Caco-2 (cell line): ENCODE data around the gene MTM1. TPM values are rescaled to one million over a fixed set of nuclear protein-coding genes. Genes with fewer than 3 reads are reported as not detected.

Experiments used
- BruUV-seq: library from RNA; stranded (reverse); fragments of 400-500 nt; replicated peaks from 2 replicates; lab custom pipeline; 2021; lab: Mats Ljungman, UMichigan
- CTCF ChIA-PET: fragments of 300-600 bp; sonication (Branson Sonifier 250); formaldehyde crosslinking; loops from one replicate; lab custom pipeline; 2022; ENCODE audit warnings: antibody characterized with exemption; lab: Charles Lee
- POLR2A ChIA-PET: fragments of 300-600 bp; sonication (Branson Sonifier 250); formaldehyde crosslinking; loops from one replicate; lab custom pipeline; 2022; ENCODE audit warnings: antibody characterized with exemption; lab: Charles Lee
- DNase-seq, 2 experiments: peaks; one replicate each; pipeline versions ENCODE4 v3.0.0 to v3.0.0-alpha.2; 2020 to 2022
- H3K27me3 ChIP-seq: replicated peaks from 2 replicates; pipeline ENCODE4 v1.6.0; 2011; ENCODE audit warnings: low read length; ENCODE audit not compliant: control insufficient read depth, insufficient read depth
- H3K36me3 ChIP-seq: 2 replicates; pipeline ENCODE4 v1.5.1; 2011; ENCODE audit warnings: low read length; ENCODE audit not compliant: control insufficient read depth, insufficient read depth
- H3K4me1 ChIP-seq: fragments of 250-450 bp; sonication (Bioruptor Pico); 2 replicates; pipeline ENCODE4 v1.5.1; 2020; ENCODE audit warnings: mild to moderate bottlenecking
- H3K4me3 ChIP-seq: 2 replicates; pipeline ENCODE4 v1.5.1; 2011; ENCODE audit warnings: low read depth, mild to moderate bottlenecking, control low read depth, low read length
- H3K9me3 ChIP-seq: fragments of 250-450 bp; sonication (Bioruptor Pico); 2 replicates; pipeline ENCODE4 v1.5.1; 2020; ENCODE audit warnings: mild to moderate bottlenecking, moderate library complexity
- H3K27ac Mint-ChIP-seq: one replicate; pipeline ENCODE4 v1.8.0; 2022; ENCODE audit warnings: mixed read lengths; ENCODE audit not compliant: unreplicated experiment
- H3K27me3 Mint-ChIP-seq: one replicate; pipeline ENCODE4 v1.8.0; 2022; ENCODE audit warnings: mixed read lengths; ENCODE audit not compliant: insufficient read depth, unreplicated experiment
- H3K36me3 Mint-ChIP-seq: one replicate; pipeline ENCODE4 v1.8.0; 2022; ENCODE audit warnings: mild to moderate bottlenecking, mixed read lengths; ENCODE audit not compliant: insufficient read depth, unreplicated experiment
- H3K4me1 Mint-ChIP-seq: one replicate; pipeline ENCODE4 v1.8.0; 2022; ENCODE audit warnings: low read depth, mixed read lengths; ENCODE audit not compliant: unreplicated experiment
- H3K4me3 Mint-ChIP-seq: one replicate; pipeline ENCODE4 v1.8.0; 2022; ENCODE audit warnings: mild to moderate bottlenecking, moderate library complexity, mixed read lengths; ENCODE audit not compliant: unreplicated experiment
- H3K9me3 Mint-ChIP-seq: one replicate; pipeline ENCODE4 v1.8.0; 2022; ENCODE audit warnings: mixed read lengths; ENCODE audit not compliant: unreplicated experiment
- intact Hi-C: fragments of 100-400 bp; cut with micrococcal nuclease; formaldehyde crosslinking; loops from one replicate; pipeline ENCODE4 v1.10.0; 2022; ENCODE audit not compliant: unreplicated experiment
- total RNA-seq: library from RNA; stranded (reverse); gene quantifications from 2 replicates; pipeline ENCODE4 v1.2.3, GENCODE V29; 2022
- TF ChIP-seq, protein P1 (sequence below), 2 experiments: fragments of 200-600 bp in 1 of 2; IDR thresholded peaks; 1 replicate in 1 of 2; 2 replicates in 1 of 2; pipeline versions ENCODE4 v1.5.1 to v1.8.0; 2011 to 2022; ENCODE audit warnings: antibody characterized with exemption in 1 of 2, control low read depth in 1 of 2, inconsistent platforms in 1 of 2, low read depth in 1 of 2, low read length in 1 of 2, mild to moderate bottlenecking in 1 of 2, moderate library complexity in 1 of 2; ENCODE audit not compliant: insufficient read depth in 1 of 2, severe bottlenecking in 1 of 2, unreplicated experiment in 1 of 2

Gene MTM1
- total RNA-seq, 1 experiment from 2014 or later: 9.7 TPM

DNA sequence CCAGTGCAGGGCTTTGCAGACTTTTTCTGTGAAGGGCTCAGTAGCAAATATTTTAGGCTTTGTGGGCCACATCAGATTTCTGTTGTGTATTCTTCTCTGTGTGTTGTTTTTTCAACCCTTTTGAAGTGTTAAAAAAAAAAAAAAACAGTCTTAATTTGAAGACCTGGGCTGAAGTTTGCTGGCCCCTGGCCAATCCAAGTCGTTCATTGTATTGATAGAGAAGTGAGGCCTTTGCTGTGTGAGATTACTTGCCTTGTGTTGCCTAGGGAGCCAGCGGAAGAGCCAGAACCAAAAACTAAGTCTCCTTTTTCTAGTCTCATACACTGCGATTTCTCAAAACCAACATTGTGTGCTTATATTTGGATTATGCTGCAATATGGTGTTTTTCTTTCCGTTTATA lies 46.9 kb downstream of the MTM1 start:
- Histone ChIP-seq H3K36me3 (no peaks in the 10 kb centered on the region), H3K9me3 (no peaks in the 10 kb centered on the region), H3K4me1 (no peaks in the 10 kb centered on the region), H3K4me3 (no peak overlapping the region), H3K27me3 (no peaks in the 10 kb centered on the region)
- H3K4me3 Mint-ChIP-seq: no peak overlapping the region
- no peak for DNase-seq
- H3K9me3 Mint-ChIP-seq: no peaks in the 10 kb centered on the region
- TF ChIP-seq, protein P1, sequence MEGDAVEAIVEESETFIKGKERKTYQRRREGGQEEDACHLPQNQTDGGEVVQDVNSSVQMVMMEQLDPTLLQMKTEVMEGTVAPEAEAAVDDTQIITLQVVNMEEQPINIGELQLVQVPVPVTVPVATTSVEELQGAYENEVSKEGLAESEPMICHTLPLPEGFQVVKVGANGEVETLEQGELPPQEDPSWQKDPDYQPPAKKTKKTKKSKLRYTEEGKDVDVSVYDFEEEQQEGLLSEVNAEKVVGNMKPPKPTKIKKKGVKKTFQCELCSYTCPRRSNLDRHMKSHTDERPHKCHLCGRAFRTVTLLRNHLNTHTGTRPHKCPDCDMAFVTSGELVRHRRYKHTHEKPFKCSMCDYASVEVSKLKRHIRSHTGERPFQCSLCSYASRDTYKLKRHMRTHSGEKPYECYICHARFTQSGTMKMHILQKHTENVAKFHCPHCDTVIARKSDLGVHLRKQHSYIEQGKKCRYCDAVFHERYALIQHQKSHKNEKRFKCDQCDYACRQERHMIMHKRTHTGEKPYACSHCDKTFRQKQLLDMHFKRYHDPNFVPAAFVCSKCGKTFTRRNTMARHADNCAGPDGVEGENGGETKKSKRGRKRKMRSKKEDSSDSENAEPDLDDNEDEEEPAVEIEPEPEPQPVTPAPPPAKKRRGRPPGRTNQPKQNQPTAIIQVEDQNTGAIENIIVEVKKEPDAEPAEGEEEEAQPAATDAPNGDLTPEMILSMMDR (IDR thresholded peaks at IDR 0.05; ENCODE audit: insufficient read depth in 1 of 2, low read depth in 1 of 2, low read length in 1 of 2, severe bottlenecking in 1 of 2, unreplicated experiment in 1 of 2): no peak
- intact Hi-C loops: no loop called here
- no peaks in the 10 kb centered on the region for H3K4me1 Mint-ChIP-seq
- ChIA-PET CTCF (no interaction called here), POLR2A (no interaction called here)
- peaks cover 4% of the 10 kb centered on the region for H3K36me3 Mint-ChIP-seq
- BruUV-seq: no TSS peak
- H3K27ac Mint-ChIP-seq: no peak overlapping the region
- H3K27me3 Mint-ChIP-seq: no peaks in the 10 kb centered on the region

DNA sequence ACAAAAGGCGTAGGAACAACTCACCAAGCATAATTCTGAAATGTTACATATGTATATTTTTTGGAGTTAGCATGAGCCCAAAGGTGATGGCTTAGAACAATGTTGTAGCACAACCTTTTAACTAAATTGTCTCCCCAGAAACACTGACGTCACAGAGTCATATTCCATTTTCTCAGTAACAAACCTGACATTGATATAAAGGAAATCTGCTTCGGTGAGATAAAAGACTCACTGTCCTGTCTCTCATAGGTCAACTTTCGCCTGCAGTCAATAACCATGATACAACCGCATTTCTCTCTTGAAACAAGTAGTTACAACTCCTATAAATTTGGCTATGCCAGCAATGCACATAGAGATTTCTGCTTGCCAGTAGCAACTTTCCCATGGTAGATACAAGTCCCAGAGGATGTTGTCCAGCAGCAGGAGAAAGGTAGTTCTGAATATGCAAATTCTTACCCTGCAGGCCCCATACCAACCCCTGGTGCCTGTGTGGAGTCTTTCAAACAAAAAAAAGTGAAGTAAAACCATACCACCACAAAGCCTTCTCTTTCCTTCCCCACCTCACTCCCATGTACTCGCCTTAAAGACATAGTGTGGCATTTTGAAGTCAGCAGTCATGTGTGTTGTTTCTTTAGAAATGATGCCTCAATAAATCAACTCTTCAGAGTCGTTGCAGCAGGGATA lies 47.9 kb downstream of the MTM1 start:
- ChIA-PET CTCF (no interaction called here), POLR2A (no interaction called here)
- no peaks in the 10 kb centered on the region for H3K4me1 ChIP-seq
- H3K4me3 ChIP-seq: no peak overlapping the region
- TF ChIP-seq, protein P1 (IDR thresholded peaks at IDR 0.05; ENCODE audit: insufficient read depth in 1 of 2, low read depth in 1 of 2, low read length in 1 of 2, severe bottlenecking in 1 of 2, unreplicated experiment in 1 of 2): no peak
- Mint-ChIP-seq H3K4me1 (no peaks in the 10 kb centered on the region), H3K27ac (no peak overlapping the region), H3K36me3 (peaks cover 7% of the 10 kb centered on the region), H3K9me3 (no peaks in the 10 kb centered on the region), H3K4me3 (no peak overlapping the region), H3K27me3 (no peaks in the 10 kb centered on the region)
- no peaks in the 10 kb centered on the region for H3K9me3 ChIP-seq
- DNase-seq: no peak
- H3K27me3 ChIP-seq: no peaks in the 10 kb centered on the region
- BruUV-seq: no TSS peak
- intact Hi-C loops: no loop called here
- H3K36me3 ChIP-seq: no peaks in the 10 kb centered on the region

- H3K27ac Mint-ChIP-seq: no peak overlapping the region
- no TSS peak for BruUV-seq
- Histone ChIP-seq H3K4me1 (no peaks in the 10 kb centered on the region), H3K36me3 (no peaks in the 10 kb centered on the region), H3K9me3 (no peaks in the 10 kb centered on the region), H3K4me3 (no peak overlapping the region), H3K27me3 (no peaks in the 10 kb centered on the region)
- CTCF ChIA-PET: no interaction called here
- H3K9me3 Mint-ChIP-seq: no peaks in the 10 kb centered on the region
- H3K4me3 Mint-ChIP-seq: no peak overlapping the region
- POLR2A ChIA-PET: no interaction called here
- no peaks in the 10 kb centered on the region for H3K27me3 Mint-ChIP-seq
- intact Hi-C loops: no loop called here
- H3K4me1 Mint-ChIP-seq: no peaks in the 10 kb centered on the region
- H3K36me3 Mint-ChIP-seq: peaks cover 11% of the 10 kb centered on the region
- no peak for DNase-seq
- TF ChIP-seq, protein P1 (IDR thresholded peaks at IDR 0.05; ENCODE audit: insufficient read depth in 1 of 2, low read depth in 1 of 2, low read length in 1 of 2, severe bottlenecking in 1 of 2, unreplicated experiment in 1 of 2): no peak
These were observed 48.4 kb downstream of the MTM1 start for GRCh38 chrX:150616863-150617198.
